ENCODE results near the gene SASH1. TPM values are rescaled to one million over a fixed set of nuclear protein-coding genes. Genes with fewer than 3 reads are reported as not detected.

Gene SASH1
- total RNA-seq, 1 donor from 2014 or later = 15.5 TPM

DNA sequence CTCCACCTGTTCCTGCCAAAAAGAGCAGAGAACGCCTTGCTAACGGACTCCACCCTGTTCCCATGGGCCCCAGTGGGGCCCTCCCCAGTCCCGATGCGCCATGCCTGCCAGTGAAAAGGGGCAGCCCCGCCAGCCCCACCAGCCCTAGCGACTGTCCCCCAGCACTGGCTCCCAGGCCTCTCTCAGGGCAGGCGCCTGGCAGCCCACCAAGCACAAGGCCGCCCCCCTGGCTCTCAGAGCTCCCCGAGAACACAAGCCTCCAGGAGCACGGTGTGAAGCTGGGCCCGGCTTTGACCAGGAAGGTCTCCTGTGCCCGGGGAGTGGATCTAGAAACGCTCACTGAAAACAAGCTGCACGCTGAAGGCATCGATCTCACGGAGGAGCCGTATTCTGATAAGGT, 201.8 kb downstream of the SASH1 start:
- peaks cover 39% of the 10 kb centered on the region for H3K36me3 ChIP-seq (ENCODE audit: insufficient read depth, low read length)
- H3K79me2 ChIP-seq (ENCODE audit: insufficient read depth, low read length) = no peaks in the 10 kb centered on the region
- peaks cover 18% of the 10 kb centered on the region for H3K36me3 Mint-ChIP-seq (ENCODE audit: low read depth, unreplicated experiment)
- no peak overlapping the region for H3K4me2 ChIP-seq (ENCODE audit: low read length)
- H3K27me3 Mint-ChIP-seq (ENCODE audit: low read depth, unreplicated experiment) = no peaks in the 10 kb centered on the region
- H3K4me3 ChIP-seq (ENCODE audit: insufficient read depth, low read depth, low read length) = no peak overlapping the region
- no peaks in the 10 kb centered on the region for H3K9me3 ChIP-seq (ENCODE audit: insufficient read depth, low read depth, low read length)
- no peaks in the 10 kb centered on the region for H4K20me1 ChIP-seq (ENCODE audit: insufficient read depth, low read length)
- TF ChIP-seq, protein P1, sequence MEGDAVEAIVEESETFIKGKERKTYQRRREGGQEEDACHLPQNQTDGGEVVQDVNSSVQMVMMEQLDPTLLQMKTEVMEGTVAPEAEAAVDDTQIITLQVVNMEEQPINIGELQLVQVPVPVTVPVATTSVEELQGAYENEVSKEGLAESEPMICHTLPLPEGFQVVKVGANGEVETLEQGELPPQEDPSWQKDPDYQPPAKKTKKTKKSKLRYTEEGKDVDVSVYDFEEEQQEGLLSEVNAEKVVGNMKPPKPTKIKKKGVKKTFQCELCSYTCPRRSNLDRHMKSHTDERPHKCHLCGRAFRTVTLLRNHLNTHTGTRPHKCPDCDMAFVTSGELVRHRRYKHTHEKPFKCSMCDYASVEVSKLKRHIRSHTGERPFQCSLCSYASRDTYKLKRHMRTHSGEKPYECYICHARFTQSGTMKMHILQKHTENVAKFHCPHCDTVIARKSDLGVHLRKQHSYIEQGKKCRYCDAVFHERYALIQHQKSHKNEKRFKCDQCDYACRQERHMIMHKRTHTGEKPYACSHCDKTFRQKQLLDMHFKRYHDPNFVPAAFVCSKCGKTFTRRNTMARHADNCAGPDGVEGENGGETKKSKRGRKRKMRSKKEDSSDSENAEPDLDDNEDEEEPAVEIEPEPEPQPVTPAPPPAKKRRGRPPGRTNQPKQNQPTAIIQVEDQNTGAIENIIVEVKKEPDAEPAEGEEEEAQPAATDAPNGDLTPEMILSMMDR (IDR thresholded peaks at IDR 0.05; ENCODE audit: insufficient read depth, low read depth, low read length) = no peak
- TF ChIP-seq EZH2 (IDR thresholded peaks at IDR 0.05; ENCODE audit: insufficient read depth, low read length) = no peak
- H3K4me1 ChIP-seq (ENCODE audit: insufficient read depth, low read length) = no peaks in the 10 kb centered on the region
- no peaks in the 10 kb centered on the region for H3K9me3 Mint-ChIP-seq (ENCODE audit: unreplicated experiment)
- no peaks in the 10 kb centered on the region for H3K27me3 ChIP-seq (ENCODE audit: insufficient read depth, low read length)
- no peaks in the 10 kb centered on the region for H3K4me1 Mint-ChIP-seq (ENCODE audit: low read depth, unreplicated experiment)
- H3K4me3 Mint-ChIP-seq (ENCODE audit: unreplicated experiment) = no peak overlapping the region
- H3K27ac Mint-ChIP-seq (ENCODE audit: unreplicated experiment) = no peak overlapping the region
- no peak overlapping the region for H2AFZ ChIP-seq (ENCODE audit: low read depth, low read length)
- no peak overlapping the region for H3K27ac ChIP-seq (ENCODE audit: low read depth, low read length)
- FAIRE-seq (no peak), DNase-seq (ENCODE audit: low read depth) (no peak)
- no peak overlapping the region for H3K9ac ChIP-seq (ENCODE audit: low read length)

DNA sequence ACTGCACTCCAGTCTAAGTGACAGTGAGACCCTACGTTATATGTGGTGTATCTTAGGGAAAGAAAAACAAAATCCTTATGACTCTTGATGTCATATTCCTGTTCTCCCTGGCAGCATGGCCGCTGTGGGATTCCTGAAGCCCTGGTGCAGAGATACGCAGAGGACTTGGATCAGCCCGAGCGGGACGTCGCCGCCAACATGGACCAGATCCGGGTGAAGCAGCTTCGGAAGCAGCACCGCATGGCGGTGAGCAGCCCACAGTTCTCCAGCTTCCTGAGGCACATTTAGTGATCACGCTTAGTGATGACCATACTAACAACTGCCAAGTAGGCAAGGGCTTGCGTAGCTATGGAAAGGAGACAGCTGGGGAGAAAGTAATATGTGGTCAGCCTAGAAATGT, 203.3 kb downstream of the SASH1 start:
- H3K4me3 Mint-ChIP-seq (ENCODE audit: unreplicated experiment) = no peak overlapping the region
- Histone ChIP-seq H3K27ac (ENCODE audit: low read depth, low read length) (no peak overlapping the region), H3K4me1 (ENCODE audit: insufficient read depth, low read length) (peaks cover 2% of the 10 kb centered on the region), H2AFZ (ENCODE audit: low read depth, low read length) (no peak overlapping the region), H4K20me1 (ENCODE audit: insufficient read depth, low read length) (no peaks in the 10 kb centered on the region), H3K9me3 (ENCODE audit: insufficient read depth, low read depth, low read length) (no peaks in the 10 kb centered on the region), H3K4me3 (ENCODE audit: insufficient read depth, low read depth, low read length) (no peak overlapping the region), H3K36me3 (ENCODE audit: insufficient read depth, low read length) (peaks cover 25% of the 10 kb centered on the region), H3K27me3 (ENCODE audit: insufficient read depth, low read length) (no peaks in the 10 kb centered on the region), H3K4me2 (ENCODE audit: low read length) (no peak overlapping the region), H3K79me2 (ENCODE audit: insufficient read depth, low read length) (no peaks in the 10 kb centered on the region), H3K9ac (ENCODE audit: low read length) (no peak overlapping the region)
- FAIRE-seq (no peak), DNase-seq (ENCODE audit: low read depth) (no peak)
- no peak overlapping the region for H3K27ac Mint-ChIP-seq (ENCODE audit: unreplicated experiment)
- no peak for TF ChIP-seq EZH2 (IDR thresholded peaks at IDR 0.05; ENCODE audit: insufficient read depth, low read length)
- TF ChIP-seq, protein P1 (IDR thresholded peaks at IDR 0.05; ENCODE audit: insufficient read depth, low read depth, low read length) = no peak
- H3K9me3 Mint-ChIP-seq (ENCODE audit: unreplicated experiment) = no peaks in the 10 kb centered on the region
- H3K4me1 Mint-ChIP-seq (ENCODE audit: low read depth, unreplicated experiment) = peaks cover 6% of the 10 kb centered on the region
- no peaks in the 10 kb centered on the region for H3K27me3 Mint-ChIP-seq (ENCODE audit: low read depth, unreplicated experiment)
- H3K36me3 Mint-ChIP-seq (ENCODE audit: low read depth, unreplicated experiment) = peaks cover 14% of the 10 kb centered on the region

DNA sequence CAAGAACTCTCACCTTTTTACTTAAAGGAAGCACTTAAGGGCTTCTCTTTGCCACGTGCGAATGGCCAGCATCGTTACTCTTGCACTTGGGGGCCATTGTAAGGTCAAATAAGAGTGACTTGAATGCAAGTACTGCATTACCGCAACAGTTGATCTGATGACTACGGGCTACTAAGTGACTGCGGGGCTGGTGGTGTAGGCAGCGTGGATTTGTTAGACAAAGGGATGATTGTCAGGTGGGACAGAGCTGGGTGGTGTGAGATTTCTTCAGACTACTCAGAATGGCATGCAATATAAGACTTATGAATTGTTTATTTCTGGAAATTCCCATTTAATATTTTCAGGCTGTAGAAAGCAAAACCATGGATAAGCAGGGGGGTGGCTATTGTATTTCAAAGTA, 204.5 kb downstream of the SASH1 start:
- H3K4me1 Mint-ChIP-seq (ENCODE audit: low read depth, unreplicated experiment) = peaks cover 8% of the 10 kb centered on the region
- peaks cover 18% of the 10 kb centered on the region for H3K36me3 ChIP-seq (ENCODE audit: insufficient read depth, low read length)
- peaks cover 2% of the 10 kb centered on the region for H3K4me1 ChIP-seq (ENCODE audit: insufficient read depth, low read length)
- H3K4me3 Mint-ChIP-seq (ENCODE audit: unreplicated experiment) = no peak overlapping the region
- H3K9ac ChIP-seq (ENCODE audit: low read length) = no peak overlapping the region
- FAIRE-seq (no peak), DNase-seq (ENCODE audit: low read depth) (no peak)
- H3K4me3 ChIP-seq (ENCODE audit: insufficient read depth, low read depth, low read length) = no peak overlapping the region
- no peaks in the 10 kb centered on the region for H3K79me2 ChIP-seq (ENCODE audit: insufficient read depth, low read length)
- H3K9me3 Mint-ChIP-seq (ENCODE audit: unreplicated experiment) = no peaks in the 10 kb centered on the region
- H2AFZ ChIP-seq (ENCODE audit: low read depth, low read length) = no peak overlapping the region
- H3K27ac ChIP-seq (ENCODE audit: low read depth, low read length) = no peak overlapping the region
- H3K27me3 ChIP-seq (ENCODE audit: insufficient read depth, low read length) = no peaks in the 10 kb centered on the region
- no peaks in the 10 kb centered on the region for H3K9me3 ChIP-seq (ENCODE audit: insufficient read depth, low read depth, low read length)
- no peak for TF ChIP-seq EZH2 (IDR thresholded peaks at IDR 0.05; ENCODE audit: insufficient read depth, low read length)
- TF ChIP-seq, protein P1 (IDR thresholded peaks at IDR 0.05; ENCODE audit: insufficient read depth, low read depth, low read length) = no peak
- H3K4me2 ChIP-seq (ENCODE audit: low read length) = no peak overlapping the region
- no peaks in the 10 kb centered on the region for H4K20me1 ChIP-seq (ENCODE audit: insufficient read depth, low read length)
- no peak overlapping the region for H3K27ac Mint-ChIP-seq (ENCODE audit: unreplicated experiment)
- no peaks in the 10 kb centered on the region for H3K27me3 Mint-ChIP-seq (ENCODE audit: low read depth, unreplicated experiment)
- H3K36me3 Mint-ChIP-seq (ENCODE audit: low read depth, unreplicated experiment) = peaks cover 11% of the 10 kb centered on the region

Measured in astrocyte (in vitro differentiated cells and primary cell).